ENCODE data around the gene IHH.
A peak's percentile ranks its signal among the peaks of the same experiment; 100 is the strongest.

Gene IHH

GRCh38 chr2:219071131-219071816 lies 10.6 kb upstream of the IHH start:
- Mint-ChIP-seq H3K27me3 (ENCODE audit: low read depth) (peaks cover 4% of the 10 kb centered on the region), H3K27ac (no peak overlapping the region), H3K36me3 (ENCODE audit: low read depth) (peaks cover 16% of the 10 kb centered on the region), H3K4me1 (no peaks in the 10 kb centered on the region), H3K4me3 (no peak overlapping the region), H3K9me3 (no peaks in the 10 kb centered on the region)
- TF ChIP-seq, protein P1, sequence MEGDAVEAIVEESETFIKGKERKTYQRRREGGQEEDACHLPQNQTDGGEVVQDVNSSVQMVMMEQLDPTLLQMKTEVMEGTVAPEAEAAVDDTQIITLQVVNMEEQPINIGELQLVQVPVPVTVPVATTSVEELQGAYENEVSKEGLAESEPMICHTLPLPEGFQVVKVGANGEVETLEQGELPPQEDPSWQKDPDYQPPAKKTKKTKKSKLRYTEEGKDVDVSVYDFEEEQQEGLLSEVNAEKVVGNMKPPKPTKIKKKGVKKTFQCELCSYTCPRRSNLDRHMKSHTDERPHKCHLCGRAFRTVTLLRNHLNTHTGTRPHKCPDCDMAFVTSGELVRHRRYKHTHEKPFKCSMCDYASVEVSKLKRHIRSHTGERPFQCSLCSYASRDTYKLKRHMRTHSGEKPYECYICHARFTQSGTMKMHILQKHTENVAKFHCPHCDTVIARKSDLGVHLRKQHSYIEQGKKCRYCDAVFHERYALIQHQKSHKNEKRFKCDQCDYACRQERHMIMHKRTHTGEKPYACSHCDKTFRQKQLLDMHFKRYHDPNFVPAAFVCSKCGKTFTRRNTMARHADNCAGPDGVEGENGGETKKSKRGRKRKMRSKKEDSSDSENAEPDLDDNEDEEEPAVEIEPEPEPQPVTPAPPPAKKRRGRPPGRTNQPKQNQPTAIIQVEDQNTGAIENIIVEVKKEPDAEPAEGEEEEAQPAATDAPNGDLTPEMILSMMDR (IDR thresholded peaks at IDR 0.05; ENCODE audit: unreplicated experiment in 3 of 3) = no peak

- Mint-ChIP-seq H3K4me1 (no peaks in the 10 kb centered on the region), H3K4me3 (no peak overlapping the region), H3K27ac (no peak overlapping the region), H3K27me3 (ENCODE audit: low read depth) (peaks cover 54% of the 10 kb centered on the region), H3K36me3 (ENCODE audit: low read depth) (no peaks in the 10 kb centered on the region), H3K9me3 (no peaks in the 10 kb centered on the region)
- TF ChIP-seq, protein P1 (IDR thresholded peaks at IDR 0.05; ENCODE audit: unreplicated experiment in 3 of 3) = no peak
Measured at GRCh38 chr2:219065484-219065883, 4.8 kb upstream of the IHH start.

DNA sequence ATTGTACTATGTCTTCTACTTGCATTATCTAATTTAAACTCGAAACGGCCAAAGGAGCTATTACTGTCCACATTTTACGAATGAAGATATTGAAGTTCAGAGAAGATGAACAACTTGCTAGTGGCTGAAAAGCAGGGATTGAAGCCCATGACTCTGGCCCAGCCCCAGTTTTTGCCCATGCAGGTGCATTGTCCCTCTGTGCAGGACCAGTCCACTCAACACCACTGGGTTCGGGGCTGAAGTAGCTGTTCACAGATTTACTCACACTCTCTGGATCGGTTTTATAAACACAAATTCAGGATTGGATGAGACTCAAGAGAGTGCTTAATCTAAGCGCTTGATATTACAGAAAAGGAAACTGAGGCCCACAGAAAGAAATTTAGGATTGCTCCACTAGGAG lies 1.4 kb upstream of the IHH start:
- Mint-ChIP-seq H3K27ac (no peak overlapping the region), H3K4me1 (no peaks in the 10 kb centered on the region), H3K36me3 (ENCODE audit: low read depth) (no peaks in the 10 kb centered on the region), H3K4me3 (no peak overlapping the region), H3K27me3 (ENCODE audit: low read depth) (peaks cover 86% of the 10 kb centered on the region), H3K9me3 (no peaks in the 10 kb centered on the region)
- TF ChIP-seq, protein P1 (IDR thresholded peaks at IDR 0.05; ENCODE audit: unreplicated experiment in 3 of 3) = no peak

DNA sequence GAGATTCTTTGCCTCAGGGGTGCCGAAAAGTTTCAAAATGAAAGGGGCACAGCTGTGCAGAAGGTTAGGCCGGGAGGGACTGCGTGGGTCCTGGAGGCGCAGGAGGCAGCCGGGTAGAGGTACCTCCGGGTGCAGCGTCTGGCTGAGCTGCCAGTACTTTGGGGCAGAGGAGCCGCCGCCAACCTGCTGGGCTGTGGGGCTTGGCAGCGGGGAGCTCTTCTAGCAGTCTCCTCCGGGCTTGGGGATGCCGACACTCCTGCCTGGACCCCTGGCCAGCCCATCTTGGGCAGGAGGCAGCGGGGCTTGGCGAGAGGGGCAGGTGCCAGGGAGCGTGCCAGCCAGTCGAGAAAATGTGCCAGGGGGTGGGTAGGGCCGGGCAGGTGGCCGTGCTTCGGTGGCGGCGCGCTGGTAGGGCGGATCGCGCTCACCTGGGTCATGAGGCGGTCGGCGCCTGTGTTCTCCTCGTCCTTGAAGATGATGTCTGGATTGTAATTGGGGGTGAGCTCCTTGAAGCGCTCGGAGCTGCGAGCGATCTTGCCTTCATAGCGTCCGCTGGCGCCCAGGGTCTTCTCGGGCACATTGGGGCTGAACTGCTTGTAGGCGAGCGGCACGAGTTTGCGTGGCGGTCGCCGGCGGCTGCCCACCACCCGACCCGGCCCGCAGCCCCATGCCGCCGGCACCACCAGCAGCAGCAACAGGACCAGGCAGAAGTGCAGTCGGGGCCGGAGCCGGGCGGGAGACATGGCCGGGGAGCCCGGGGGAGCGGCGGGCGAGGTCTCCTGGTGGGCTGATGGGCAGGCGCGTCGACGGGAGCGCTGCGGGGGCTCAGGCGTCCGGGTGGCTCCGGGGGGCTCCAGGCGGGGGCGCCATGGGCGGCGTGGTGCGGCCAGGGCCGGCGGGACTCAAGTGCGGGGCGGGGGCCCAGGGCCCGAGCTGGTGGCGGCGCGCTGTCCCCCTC lies 717 bp downstream of the IHH start:
- TF ChIP-seq, protein P1 (IDR thresholded peaks at IDR 0.05; ENCODE audit: unreplicated experiment in 3 of 3) = no peak
- peaks cover 90% of the 10 kb centered on the region for H3K27me3 Mint-ChIP-seq (ENCODE audit: low read depth)
- H3K9me3 Mint-ChIP-seq = no peaks in the 10 kb centered on the region
- no peaks in the 10 kb centered on the region for H3K36me3 Mint-ChIP-seq (ENCODE audit: low read depth)
- H3K27ac Mint-ChIP-seq = no peak overlapping the region
- H3K4me1 Mint-ChIP-seq = no peaks in the 10 kb centered on the region
- H3K4me3 Mint-ChIP-seq = peak overlapping the region; percentile 47 to 62 (median 56)

GRCh38 chr2:219059375-219059724 lies 1.4 kb downstream of the IHH start:
- no peaks in the 10 kb centered on the region for H3K9me3 Mint-ChIP-seq
- peak overlapping the region; percentile 25 to 62 (median 56) for H3K4me3 Mint-ChIP-seq
- H3K4me1 Mint-ChIP-seq = no peaks in the 10 kb centered on the region

More at GRCh38 chr2:219059375-219059724, 1.4 kb downstream of the IHH start:
- Mint-ChIP-seq H3K27me3 (ENCODE audit: low read depth) (peaks cover 90% of the 10 kb centered on the region), H3K27ac (peak overlapping the region in 1 of 3 experiments; percentile 32), H3K36me3 (ENCODE audit: low read depth) (no peaks in the 10 kb centered on the region)
- TF ChIP-seq, protein P1 (IDR thresholded peaks at IDR 0.05; ENCODE audit: unreplicated experiment in 3 of 3) = no peak
